ENCODE data around the gene STN1. TPM values are rescaled to one million over a fixed set of nuclear protein-coding genes. Genes with fewer than 3 reads are reported as not detected.

Gene STN1
- total RNA-seq, 2 donors from 2014 or later = 16.6 to 18.3 TPM

DNA sequence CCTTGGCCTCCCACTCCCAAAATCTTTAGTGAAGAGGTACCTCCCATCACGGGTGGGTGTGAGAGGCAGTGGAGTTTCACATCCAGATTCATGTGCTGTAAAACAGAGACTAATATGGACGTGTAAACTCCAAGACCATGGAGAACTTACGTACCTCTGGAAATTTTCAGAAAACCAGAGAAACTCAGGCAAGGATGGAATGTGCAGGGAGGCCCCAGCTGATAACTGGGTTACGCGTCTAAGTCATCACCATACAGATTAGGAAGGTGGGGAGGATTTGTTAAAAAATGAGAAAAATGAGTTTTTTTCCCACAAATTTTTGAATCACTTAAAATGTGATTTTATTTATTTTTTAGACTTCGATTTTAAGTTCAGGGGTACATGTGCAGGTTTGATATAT lies 16.3 kb upstream of the STN1 start:
- Histone ChIP-seq H3K4me1 (no peaks in the 10 kb centered on the region), H3K4me3 (no peak overlapping the region), H3K27me3 (no peaks in the 10 kb centered on the region), H3K27ac (no peak overlapping the region), H3K9ac (ENCODE audit: low read depth in 2 of 2, low read length in 2 of 2) (no peak overlapping the region), H3K36me3 (no peaks in the 10 kb centered on the region), H3K9me3 (no peaks in the 10 kb centered on the region)
- intact Hi-C loops (cut with DNase I) = no loop called here
- DNase-seq = no peak
- TF ChIP-seq, protein P1, sequence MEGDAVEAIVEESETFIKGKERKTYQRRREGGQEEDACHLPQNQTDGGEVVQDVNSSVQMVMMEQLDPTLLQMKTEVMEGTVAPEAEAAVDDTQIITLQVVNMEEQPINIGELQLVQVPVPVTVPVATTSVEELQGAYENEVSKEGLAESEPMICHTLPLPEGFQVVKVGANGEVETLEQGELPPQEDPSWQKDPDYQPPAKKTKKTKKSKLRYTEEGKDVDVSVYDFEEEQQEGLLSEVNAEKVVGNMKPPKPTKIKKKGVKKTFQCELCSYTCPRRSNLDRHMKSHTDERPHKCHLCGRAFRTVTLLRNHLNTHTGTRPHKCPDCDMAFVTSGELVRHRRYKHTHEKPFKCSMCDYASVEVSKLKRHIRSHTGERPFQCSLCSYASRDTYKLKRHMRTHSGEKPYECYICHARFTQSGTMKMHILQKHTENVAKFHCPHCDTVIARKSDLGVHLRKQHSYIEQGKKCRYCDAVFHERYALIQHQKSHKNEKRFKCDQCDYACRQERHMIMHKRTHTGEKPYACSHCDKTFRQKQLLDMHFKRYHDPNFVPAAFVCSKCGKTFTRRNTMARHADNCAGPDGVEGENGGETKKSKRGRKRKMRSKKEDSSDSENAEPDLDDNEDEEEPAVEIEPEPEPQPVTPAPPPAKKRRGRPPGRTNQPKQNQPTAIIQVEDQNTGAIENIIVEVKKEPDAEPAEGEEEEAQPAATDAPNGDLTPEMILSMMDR (IDR thresholded peaks at IDR 0.05) = no peak

DNA sequence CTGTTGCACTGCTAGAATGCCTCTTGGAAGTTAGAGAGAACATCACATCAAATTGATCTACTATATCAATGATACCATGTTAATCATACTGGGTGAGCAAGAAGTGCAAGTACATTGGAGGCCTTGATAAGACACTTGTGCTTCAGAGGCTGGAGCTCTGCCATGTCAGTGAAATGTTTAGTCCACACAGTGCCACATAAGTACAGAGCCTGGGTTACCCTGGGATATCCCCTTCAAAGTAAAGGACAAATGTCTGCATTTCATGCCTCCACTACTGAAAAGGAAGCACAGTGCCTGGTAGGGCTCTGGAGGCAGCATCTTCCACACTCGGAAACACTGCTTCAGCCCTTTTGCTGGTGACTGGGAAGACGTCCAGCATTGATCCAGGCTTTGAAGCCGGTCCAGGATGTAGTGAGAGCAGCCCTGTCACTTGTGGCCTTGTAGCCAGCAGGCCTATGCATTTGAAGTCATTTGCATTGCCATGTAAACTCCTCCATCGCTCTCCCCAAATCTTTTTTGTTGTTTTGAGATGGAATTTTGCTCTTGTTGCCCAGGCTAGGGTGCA lies 15.7 kb upstream of the STN1 start:
- DNase-seq = no peak
- intact Hi-C loops (cut with DNase I) = no loop called here
- H3K36me3 ChIP-seq = no peaks in the 10 kb centered on the region
- no peak overlapping the region for H3K27ac ChIP-seq
- TF ChIP-seq, protein P1 (IDR thresholded peaks at IDR 0.05) = no peak
- no peaks in the 10 kb centered on the region for H3K27me3 ChIP-seq
- H3K9ac ChIP-seq (ENCODE audit: low read depth in 2 of 2, low read length in 2 of 2) = no peak overlapping the region
- H3K4me3 ChIP-seq = no peak overlapping the region
- H3K9me3 ChIP-seq = no peaks in the 10 kb centered on the region
- no peaks in the 10 kb centered on the region for H3K4me1 ChIP-seq

DNA sequence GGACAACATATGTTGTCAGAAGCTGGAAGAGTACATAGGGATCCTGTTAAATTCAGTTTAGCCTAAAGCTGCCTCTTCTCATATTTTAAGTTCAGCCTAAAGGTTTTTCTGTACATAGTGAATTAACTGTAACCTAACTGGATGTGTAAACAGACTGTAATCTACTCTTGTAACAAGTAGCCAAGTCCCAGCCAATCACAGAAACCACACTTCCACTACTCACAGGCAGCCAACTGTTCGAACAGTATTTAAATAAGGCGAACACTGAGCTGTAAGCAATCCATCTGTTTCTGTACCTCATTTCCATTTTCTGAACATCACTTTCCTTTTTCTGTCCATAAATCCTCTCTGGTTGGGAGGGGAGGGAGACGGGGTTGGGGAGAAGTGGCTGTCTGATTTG lies 15.0 kb upstream of the STN1 start:
- no peak overlapping the region for H3K27ac ChIP-seq
- no peak overlapping the region for H3K4me3 ChIP-seq
- intact Hi-C loops (cut with DNase I) = no loop called here
- DNase-seq = no peak
- TF ChIP-seq, protein P1 (IDR thresholded peaks at IDR 0.05) = no peak
- H3K9me3 ChIP-seq = no peaks in the 10 kb centered on the region
- no peak overlapping the region for H3K9ac ChIP-seq (ENCODE audit: low read depth in 2 of 2, low read length in 2 of 2)
- no peaks in the 10 kb centered on the region for H3K36me3 ChIP-seq
- no peaks in the 10 kb centered on the region for H3K27me3 ChIP-seq
- no peaks in the 10 kb centered on the region for H3K4me1 ChIP-seq

DNA sequence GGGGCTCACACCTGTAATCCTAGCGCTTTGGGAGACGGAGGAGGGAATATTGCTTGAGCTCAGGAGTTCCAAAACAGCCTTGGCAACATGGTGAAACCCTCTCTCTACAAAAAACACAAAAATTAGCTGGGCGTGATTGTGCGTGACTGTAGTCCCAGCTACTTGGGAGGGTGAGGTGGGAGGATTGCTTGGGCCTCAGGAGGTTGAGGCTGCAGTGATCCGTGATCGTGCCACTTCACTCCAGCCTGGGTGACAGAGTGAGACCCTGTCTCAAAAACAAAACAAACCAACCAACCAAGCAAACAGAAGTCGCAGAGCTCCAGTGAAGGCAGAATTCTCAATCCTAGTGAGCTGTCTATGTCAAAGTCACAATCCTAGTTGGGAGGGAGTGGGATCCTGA lies 14.3 kb upstream of the STN1 start:
- no peaks in the 10 kb centered on the region for H3K4me1 ChIP-seq
- no peak overlapping the region for H3K4me3 ChIP-seq
- H3K27ac ChIP-seq = no peak overlapping the region
- TF ChIP-seq, protein P1 (IDR thresholded peaks at IDR 0.05) = no peak
- no peak for DNase-seq
- H3K9ac ChIP-seq (ENCODE audit: low read depth in 2 of 2, low read length in 2 of 2) = no peak overlapping the region
- intact Hi-C loops (cut with DNase I) = no loop called here
- H3K27me3 ChIP-seq = no peaks in the 10 kb centered on the region
- no peaks in the 10 kb centered on the region for H3K36me3 ChIP-seq
- no peaks in the 10 kb centered on the region for H3K9me3 ChIP-seq

DNA sequence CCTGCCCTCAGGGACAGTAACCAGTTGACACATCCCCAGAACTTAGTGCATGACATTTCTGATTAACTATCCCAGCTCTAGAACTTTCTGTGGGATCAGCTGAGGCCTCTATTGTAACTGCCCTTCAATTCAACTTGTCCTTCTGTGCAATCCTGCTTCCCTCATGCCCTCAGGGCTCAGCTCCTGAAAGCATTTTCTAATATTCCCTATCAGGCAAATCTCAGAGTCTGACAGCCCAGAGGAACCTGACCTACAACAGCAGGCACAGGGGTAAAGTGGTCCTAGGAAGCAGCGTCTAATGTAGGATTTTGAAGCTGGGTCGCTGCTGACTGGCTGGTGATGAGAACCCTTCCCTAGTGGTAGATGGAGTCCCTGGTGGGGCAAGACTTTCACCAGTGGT lies 13.6 kb upstream of the STN1 start:
- Histone ChIP-seq H3K36me3 (no peaks in the 10 kb centered on the region), H3K27me3 (no peaks in the 10 kb centered on the region), H3K9me3 (no peaks in the 10 kb centered on the region), H3K4me1 (no peaks in the 10 kb centered on the region), H3K9ac (ENCODE audit: low read depth in 2 of 2, low read length in 2 of 2) (no peak overlapping the region), H3K27ac (no peak overlapping the region), H3K4me3 (no peak overlapping the region)
- TF ChIP-seq, protein P1 (IDR thresholded peaks at IDR 0.05) = no peak
- intact Hi-C loops (cut with DNase I) = no loop called here
- no peak for DNase-seq

Data from colonic mucosa (tissue), 4 donors.